HG02642 (cell line): ENCODE measurements around the gene PLEKHM3.

Experiments used
- ATAC-seq: cut with Tn5 transposase; IDR thresholded peaks from one replicate; pipeline ENCODE4 v1.9.1; 2021; ENCODE audit warnings: mild to moderate bottlenecking; ENCODE audit not compliant: unreplicated experiment, poor library complexity

Gene PLEKHM3

DNA sequence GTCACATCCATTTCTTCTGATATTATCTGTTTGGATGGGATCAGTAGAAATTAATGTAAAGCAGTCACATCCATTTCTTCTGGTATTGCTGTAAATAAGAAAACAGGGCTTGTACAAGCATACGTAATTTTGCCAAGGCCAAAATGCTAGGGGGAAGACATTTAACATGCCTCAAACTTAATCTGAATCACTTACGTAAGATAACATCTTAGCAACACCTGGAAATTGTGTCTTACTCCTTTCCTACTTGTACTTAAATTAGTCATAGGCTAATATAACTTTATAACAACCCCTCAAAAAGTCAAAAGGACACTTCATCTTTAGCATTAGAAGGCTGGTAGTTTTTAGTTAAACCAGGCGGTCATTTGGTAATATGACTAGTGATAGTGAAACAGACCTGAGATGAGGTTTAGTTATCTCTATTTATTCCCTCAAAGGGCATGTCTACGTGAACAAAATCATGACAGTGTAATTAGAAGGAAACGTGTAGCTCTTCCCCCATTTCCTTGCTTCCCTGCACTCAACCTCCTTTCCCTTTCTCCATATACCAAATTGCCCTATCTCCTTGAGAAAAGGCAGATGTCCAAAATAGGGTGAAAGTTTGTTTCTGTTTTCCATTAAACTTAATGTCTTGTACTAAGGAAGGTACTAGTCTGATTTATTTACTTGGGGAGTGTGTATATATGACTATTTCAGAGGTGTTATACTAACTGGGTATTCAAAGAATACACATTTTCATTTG, 156.3 kb downstream of the PLEKHM3 start:
- ATAC-seq, result no peak

DNA sequence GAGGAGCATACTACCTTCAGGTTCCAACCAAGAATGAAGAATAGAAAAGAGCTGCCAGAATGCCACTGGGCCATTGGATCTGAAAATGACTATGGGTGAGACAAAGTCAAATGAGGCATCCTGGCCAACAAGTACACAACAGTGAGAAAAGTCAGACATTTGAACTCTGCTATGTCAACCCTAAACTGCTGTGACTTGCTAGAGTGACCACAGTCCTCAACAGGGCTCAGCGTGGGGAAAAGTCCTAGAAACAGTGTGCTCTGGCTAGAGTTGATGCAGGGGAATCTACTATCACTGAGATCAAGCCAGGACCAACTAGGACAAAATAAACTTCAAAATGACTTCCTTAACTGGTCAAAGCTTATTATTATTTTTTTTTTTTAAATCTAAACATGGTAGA, 157.4 kb downstream of the PLEKHM3 start:
- no peak for ATAC-seq

DNA sequence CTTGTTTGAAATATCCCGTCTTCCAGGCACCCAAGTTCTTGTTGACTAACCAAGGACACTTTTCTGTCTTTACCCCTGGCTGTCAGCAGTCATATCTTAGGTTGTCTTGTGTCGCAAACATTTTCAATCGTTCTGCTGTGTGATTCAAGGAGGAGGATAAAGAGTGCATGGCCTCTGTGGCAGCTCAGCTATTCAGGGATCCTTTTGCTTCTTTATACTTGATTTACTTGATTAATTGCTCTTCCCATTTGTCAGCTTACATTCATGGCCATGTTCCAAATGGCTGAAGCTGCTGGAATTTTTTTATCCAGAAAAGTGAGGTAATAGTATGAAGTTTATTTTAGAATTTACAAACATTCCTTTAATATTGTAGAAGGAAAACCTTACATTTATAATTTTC, 158.3 kb downstream of the PLEKHM3 start:
- ATAC-seq, result no peak

DNA sequence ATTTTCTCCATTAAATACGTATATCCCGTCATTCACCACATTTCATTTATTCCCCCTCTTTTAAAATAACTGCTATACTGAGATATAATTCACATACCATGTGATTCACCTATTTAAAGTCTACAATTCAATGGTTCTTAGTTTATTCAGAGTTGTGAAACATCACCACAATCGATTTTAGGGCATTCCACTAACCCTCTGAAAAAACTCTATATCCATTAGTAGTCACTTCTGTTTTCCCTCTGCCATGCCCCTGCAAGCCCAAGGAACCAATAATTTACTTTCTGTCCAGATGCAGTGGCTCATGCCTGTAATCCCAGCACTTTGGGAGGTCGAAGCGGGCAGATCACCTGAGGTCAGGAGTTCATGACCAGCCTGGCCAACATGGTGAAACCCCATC, 160.1 kb downstream of the PLEKHM3 start:
- no peak for ATAC-seq

DNA sequence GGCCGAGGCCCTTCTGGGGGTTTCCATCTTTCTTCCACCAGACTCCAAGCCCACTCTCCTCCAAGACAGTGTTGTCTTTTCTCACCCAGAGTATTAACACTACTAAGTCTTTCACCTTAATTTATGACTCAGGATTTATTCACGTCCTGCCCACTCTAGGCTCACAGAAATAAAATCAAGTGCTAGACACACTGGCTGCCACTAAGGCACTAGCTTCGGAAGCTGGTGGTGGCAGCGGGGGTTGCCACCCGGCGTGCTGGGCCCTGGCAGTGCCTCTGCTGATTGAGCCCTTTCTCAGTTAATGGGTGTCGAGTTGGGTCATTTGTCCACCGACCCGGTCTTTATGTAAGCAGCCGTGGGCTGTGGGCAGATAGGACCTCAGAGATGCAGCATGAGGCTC, 162.0 kb downstream of the PLEKHM3 start:
- no peak for ATAC-seq

DNA sequence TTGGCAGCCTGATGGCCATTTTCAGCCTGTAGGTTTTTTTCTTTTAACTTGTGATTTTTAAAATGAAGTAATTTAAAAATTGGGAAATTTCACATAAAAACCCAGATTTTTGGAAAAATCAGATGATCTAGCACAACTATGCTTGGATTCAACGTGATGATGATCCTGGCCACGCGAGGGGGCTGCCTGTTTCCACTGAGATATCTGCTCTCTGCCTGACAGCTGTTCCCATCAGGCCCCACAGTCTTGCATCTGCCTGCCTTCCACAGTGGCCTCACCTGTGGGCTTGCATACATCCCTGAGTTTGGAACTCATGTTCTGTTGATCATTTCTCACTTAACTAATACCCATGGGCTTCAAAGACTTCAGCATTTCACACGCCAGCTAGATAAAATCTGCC, 163.5 kb downstream of the PLEKHM3 start:
- no peak for ATAC-seq

DNA sequence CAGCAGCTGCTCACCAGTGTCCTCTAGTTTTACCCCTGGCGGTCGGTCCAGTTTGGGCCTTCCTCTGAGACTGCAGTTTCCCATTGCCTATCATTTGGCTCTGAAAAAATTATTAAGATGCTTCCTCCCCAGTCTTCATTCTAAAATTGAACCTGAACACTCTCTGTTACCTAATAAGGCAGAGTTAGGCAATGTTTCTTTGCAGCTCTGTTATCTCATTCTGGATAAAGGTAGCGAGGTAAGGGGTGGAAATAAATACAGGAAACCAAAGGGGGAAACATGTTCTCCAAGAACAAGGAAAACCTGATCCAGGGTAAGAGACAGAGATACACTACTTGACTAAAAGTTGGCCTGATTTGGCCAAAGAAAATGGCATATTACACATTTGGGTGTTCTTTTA, 164.6 kb downstream of the PLEKHM3 start:
- ATAC-seq, result no peak

DNA sequence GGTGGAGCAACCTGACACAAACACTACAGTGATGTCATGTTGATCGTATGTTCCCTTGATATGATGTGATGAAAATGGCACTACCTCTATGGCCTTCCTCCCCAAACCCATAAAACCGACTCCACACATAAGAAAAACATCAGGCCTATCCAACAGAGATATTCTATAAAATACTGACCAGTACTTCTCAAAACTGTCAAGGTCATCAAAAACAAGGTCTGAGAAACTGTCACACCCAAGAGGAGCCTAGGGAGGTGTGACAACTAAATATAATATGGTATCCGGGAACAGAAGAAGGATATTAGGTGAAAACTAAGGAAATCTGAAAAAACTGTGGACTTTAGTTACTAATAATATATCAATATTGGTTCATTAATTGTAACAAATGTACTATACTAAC, 169.7 kb downstream of the PLEKHM3 start:
- no peak for ATAC-seq

DNA sequence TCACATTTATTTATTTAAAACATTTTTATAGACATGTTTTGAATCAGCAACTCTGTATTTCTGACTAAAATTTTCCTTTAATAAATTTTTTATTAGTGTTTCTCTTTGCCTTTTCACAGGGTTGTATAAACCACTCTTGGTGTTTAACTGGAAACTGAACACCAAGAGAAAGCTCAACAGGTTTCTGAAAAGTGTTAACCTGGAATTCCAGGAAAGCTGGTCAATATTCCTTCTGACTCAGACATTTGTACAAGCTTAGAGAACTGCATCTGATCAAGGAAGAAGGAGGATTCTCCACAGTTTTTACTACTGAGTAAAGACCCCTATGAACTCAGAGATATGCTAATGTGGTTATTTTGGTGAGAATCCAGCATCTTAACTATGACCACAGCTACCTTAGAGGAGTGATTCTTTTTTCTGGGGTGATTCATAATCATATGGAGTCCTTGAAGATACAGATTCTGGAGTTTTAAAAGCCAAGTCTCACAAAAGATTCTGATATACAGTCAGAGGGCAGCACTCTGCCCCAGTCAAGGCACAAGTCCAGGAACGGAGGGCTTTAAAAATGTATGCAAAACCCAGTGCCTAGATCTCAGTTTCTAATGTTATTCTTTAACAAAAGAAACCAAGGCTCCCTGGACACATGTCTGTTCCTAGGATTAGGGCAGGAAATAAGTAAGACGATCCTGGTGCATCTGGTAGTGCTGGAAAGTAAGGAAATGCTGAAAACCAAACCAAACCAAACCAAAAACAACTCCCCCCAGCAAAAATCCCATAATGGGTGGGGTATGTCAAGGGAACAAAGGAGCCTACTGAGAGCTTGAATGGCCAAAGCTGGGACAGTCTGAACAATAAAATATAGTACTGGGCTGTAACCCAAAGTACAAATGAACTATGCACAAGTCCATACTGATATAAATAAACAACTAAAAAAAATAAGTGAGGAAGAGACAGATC, 170.6 kb downstream of the PLEKHM3 start:
- ATAC-seq, result no peak

DNA sequence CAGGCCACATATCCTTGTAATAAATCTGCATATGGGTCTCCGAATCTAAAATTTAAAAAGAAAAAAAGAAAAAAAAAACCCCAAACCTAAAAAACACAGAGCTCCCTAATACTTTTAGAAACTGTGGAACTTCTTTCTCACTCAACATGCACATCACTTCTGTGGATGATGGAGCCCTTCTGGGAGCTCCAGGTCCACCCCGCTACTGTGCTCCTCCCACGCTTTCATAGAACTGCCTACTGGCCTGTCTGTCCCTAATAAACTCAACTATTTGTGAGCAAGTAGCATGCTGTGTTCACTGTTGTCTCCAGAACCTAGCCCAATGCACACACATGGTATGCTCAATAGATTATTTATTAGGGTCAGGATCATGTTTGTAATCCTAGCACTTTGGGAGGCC, 172.5 kb downstream of the PLEKHM3 start:
- ATAC-seq, result no peak

DNA sequence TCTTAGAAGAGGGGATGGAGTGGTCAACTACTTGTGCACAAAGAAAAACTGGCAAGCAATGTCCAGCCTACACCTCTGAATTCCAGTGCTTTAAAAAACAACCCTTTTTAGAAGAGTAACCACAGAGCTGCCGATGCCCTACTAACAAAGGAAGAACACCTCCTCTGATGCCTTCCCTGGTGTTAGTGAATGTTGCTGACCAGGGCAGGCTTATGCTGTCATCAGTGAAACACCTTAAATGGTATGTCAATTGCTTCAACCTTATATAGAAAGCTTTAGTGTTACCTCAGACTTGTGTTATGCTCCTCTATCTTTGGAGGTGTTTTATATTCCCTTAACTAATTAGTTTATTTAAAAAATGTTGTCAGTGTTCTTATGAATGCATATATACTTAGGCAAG, 175.9 kb downstream of the PLEKHM3 start:
- ATAC-seq, result no peak

DNA sequence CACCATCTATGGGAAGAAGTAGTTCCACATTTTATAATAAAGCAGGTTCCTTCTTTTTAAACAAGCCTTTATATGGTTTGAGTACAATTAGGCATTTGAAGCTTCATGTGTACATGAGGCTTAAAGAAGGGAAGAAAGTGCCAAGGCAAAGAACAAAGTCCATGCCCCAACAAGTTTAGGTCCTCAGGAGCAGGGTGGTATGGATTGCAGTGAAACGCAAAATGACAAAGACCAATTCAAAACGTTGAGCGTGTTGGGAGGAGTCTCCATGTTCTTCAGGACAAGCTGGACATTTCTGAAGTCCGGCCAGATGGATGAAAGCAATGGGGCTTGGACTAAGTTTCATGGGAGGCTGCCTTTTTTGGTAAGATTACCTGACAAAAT, 176.8 kb downstream of the PLEKHM3 start:
- no peak for ATAC-seq

DNA sequence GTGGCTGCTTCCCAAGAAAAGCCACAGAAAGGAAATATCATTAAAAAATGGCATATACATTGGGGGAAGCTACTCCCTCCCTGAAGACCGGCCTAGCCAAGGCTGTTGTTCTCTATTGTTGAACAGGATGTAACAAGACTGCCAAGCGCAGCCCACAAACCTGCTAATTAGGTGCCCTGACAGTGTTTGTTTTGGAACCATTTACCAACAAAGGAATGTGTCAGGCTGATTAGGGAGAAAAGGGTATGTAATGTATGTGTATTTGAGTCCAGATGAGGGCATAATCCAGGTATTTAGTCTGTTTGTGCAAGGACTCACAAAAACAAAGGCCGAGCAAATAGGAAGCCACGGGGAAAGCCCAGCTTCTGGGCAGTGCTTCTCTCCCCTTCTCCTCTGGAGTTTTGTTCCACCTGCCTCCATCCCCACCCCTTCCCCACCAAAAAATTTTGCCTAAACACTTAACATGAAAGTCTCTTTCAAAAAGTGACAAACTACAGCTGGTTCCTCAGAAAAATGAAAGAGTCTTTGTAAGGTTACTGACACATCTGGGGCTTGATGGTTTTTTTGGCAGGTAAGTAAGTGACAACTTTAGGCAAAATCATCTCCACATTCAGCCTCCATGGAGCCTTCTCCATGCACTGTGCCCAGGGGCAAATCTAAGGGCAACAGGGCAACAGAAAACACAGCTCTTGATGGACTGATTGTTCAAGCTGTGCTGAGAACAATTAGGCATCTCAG, 177.4 kb downstream of the PLEKHM3 start:
- ATAC-seq, result no peak

DNA sequence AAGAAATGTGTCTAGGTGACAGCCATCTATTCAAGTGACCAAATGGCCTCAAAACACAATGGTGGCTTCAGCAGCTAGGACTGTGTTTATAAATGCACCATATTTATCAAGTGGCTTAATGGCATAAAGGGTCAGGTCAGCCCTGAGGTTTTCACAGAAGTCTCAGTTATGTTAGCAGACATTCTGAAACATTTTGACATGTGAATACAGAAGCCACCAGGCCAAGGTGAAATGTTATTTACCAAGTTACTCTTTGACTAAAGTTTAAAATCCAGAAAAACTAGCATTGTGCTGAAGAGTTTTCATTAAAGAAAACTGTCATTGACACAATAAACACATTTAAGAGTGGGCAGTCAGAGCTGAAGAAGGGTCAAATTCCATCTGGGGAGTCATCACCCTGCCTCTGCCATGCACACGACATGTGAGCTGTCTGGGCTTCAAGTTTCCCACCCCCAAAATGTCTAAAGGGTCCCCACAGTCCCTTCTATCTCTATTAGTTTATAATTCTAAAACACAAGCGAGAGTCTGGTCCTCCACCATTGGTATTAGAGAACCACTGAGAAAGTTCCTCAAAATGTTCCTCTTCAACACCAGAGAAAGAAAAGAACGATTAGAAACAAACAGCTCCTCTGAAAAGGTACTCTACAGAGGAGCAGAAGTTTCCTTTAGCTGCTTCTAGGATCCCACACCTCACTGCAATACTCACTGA, 178.1 kb downstream of the PLEKHM3 start:
- ATAC-seq, result no peak

DNA sequence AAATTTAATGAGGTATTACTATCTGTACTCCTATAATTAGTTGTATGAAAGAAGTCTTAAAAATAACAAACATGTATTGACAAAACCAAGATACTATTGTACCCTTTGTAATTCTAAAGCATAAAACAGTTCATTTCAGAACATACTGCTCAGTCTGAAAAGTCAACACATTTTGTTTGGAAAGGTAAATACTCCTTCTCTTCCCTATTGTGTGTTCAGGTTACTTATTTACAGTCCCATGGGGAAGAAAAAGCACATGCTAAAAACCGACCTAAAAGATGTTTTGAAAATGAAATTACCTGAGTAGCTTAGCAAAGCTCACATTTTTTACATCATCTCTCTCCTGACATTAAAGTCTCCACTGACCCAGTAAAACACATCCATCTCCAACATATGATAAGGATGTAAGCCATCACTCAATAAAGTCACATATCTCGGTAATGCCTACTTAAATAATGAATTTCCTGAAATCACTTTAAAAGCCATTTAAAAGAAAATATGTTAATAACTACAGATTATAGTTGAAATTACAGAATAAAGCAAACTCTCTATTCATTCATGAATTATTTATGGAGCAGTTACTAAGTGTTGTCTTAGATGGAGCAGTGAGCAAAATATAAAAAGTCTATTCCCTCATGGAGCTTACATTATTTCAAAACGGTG, 180.0 kb downstream of the PLEKHM3 start:
- ATAC-seq, result no peak

DNA sequence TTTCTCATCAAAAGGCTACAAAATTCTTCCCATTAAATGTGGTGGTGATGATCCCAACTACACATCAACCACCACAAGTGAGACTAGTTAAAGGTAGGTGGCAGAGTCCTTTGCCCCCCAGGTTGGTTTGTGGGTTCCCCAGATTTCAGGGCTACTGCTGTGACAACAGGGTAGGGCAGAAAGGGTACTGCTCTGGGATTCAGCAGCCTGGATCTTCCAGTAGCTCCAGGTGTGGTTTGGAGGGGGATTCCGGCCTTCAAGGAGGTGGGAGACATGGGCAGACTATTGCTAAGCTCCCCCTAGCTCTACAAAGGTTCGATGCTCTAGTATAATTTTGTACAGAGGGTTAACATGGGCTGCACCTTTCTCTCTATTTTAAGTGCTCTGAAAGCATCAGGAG, 180.7 kb downstream of the PLEKHM3 start:
- ATAC-seq, result no peak

DNA sequence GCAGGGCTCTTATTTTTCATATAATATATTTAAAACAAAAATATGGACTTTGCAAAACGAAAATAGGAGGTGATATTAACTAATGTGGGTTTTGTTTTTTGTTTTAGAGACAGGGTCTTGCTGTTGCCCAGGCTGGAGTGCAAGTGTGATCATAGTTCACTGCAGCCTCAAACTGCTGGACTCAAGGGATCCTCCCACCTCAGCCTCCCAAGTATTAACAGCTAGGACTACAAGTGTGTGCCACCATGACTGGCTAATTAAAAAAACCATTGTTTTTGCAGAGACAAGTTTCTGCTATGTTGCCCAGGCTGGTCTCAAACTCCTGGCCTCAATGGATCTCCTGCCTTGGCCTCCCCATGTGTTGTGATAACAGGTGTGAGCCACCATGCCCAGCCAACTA, 185.2 kb downstream of the PLEKHM3 start:
- no peak for ATAC-seq

DNA sequence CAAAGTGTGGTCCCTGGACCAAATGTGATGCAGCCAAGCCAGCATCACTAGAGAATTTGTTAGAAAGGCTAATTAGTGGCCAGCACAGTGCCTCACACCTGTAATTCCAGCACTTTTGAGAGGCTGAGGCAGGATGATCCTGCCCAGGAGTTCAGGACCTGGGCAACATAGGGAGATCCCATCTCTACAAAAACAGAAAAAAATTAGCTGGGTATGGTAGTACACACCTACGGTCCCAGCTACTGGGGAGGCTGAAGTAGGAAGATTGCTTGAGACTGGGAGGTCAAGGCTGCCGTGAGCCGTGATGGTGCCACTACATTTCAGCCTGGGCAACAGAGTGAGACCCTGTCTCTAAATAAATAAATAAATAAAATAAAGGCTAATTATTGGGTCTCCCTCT, 185.8 kb downstream of the PLEKHM3 start:
- ATAC-seq, result no peak

DNA sequence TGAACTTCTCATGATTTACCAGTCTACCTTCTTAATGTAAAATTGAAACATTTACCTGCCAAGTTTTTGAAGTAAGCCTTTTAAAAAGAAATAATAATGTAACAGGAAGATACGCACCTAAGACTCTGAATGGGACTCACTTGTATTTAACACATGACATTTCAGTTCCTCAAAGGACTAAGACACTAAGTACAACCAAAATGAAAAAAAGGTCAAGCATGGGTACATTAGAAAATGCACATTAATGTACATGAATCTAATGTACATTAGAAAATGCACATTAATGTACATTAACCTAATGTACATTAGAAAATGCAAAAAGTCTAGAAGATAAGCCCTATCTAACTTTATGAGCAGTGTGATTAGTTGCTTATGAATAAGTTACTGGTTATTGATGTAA, 186.3 kb downstream of the PLEKHM3 start:
- ATAC-seq, result no peak
